Lower lobe of right lung (tissue), 2 donors: ENCODE results near the gene FZR1. TPM values are rescaled to one million over a fixed set of nuclear protein-coding genes. Genes with fewer than 3 reads are reported as not detected.

Source experiments
- ATAC-seq, 2 donors: fragments of 200-7000 bp; cut with Tn5 transposase; one replicate each; pipeline ENCODE4 v1.9.1; 2020 to 2022; ENCODE audit warnings: mild to moderate bottlenecking in 2 of 2, moderate library complexity in 2 of 2
- DNase-seq: peaks from one replicate; pipeline ENCODE4 v3.0.0-alpha.2; 2020
- H3K27ac ChIP-seq: fragments of 200-600 bp; one replicate; pipeline ENCODE4 v1.8.0; 2022
- H3K27me3 ChIP-seq: fragments of 200-600 bp; one replicate; pipeline ENCODE4 v1.8.0; 2022; ENCODE audit warnings: low read depth
- H3K36me3 ChIP-seq: fragments of 200-600 bp; one replicate; pipeline ENCODE4 v1.8.0; 2022; ENCODE audit warnings: mild to moderate bottlenecking
- H3K4me1 ChIP-seq: fragments of 200-600 bp; one replicate; pipeline ENCODE4 v1.8.0; 2022
- H3K4me3 ChIP-seq: fragments of 200-600 bp; one replicate; pipeline ENCODE4 v1.8.0; 2022; ENCODE audit warnings: mild to moderate bottlenecking
- H3K9me3 ChIP-seq: fragments of 200-600 bp; one replicate; pipeline ENCODE4 v1.8.0; 2022
- CTCF ChIP-seq: fragments of 200-600 bp; IDR thresholded peaks from one replicate; pipeline ENCODE4 v1.8.0; 2022; ENCODE audit warnings: antibody characterized with exemption, mild to moderate bottlenecking
- intact Hi-C: fragments of 100-400 bp; cut with DNase I; formaldehyde crosslinking; loops from one replicate; pipeline ENCODE4 v1.11.0; 2022
- total RNA-seq: library from RNA; stranded (reverse); fragmentation: NEBNext Ultra II Directional; extraction: Animal tissue kit (Norgen Biotek cat#: 25700); gene quantifications from one replicate; pipeline ENCODE4 v1.2.1, GENCODE V29; 2021
- donor health status: DM: no; HTN: yes; CAD: no; lungs with severe emphysema.

FZR1 gene
- total RNA-seq, 1 donor from 2014 or later, result 34.1 TPM

- H3K27ac ChIP-seq, result no peak within 1 kb of the TSS
- H3K27me3 ChIP-seq, result no peaks in the 10 kb centered on the region
- ATAC-seq, result no peak
- intact Hi-C loops, result no loop called here
- H3K9me3 ChIP-seq, result no peaks in the 10 kb centered on the region
- peaks cover 38% of the 10 kb centered on the region for H3K36me3 ChIP-seq
- TF ChIP-seq CTCF, result no peak
- no peaks in the 10 kb centered on the region for H3K4me1 ChIP-seq
- DNase-seq, result no peak
- H3K4me3 ChIP-seq, result no peak within 1 kb of the TSS
Observed at GRCh38 chr19:3538965-3539755, 33.0 kb downstream of the FZR1 start, which contains the start of gene TEKTIP1. Gene TEKTIP1, plus strand, starts transcription at chr19:3539174. Its CDS starts 4 bp downstream, at chr19:3539178.

- H3K9me3 ChIP-seq, result no peaks in the 10 kb centered on the region
- DNase-seq, result no peak
- H3K4me1 ChIP-seq, result no peaks in the 10 kb centered on the region
- no peaks in the 10 kb centered on the region for H3K27me3 ChIP-seq
- no peak overlapping the region for H3K4me3 ChIP-seq
- no peak overlapping the region for H3K27ac ChIP-seq
- TF ChIP-seq CTCF, result no peak
- H3K36me3 ChIP-seq, result peaks cover 37% of the 10 kb centered on the region
- no peak for ATAC-seq
- intact Hi-C loops, result no loop called here
Observed at GRCh38 chr19:3539756-3540118, 33.6 kb downstream of the FZR1 start.

DNA sequence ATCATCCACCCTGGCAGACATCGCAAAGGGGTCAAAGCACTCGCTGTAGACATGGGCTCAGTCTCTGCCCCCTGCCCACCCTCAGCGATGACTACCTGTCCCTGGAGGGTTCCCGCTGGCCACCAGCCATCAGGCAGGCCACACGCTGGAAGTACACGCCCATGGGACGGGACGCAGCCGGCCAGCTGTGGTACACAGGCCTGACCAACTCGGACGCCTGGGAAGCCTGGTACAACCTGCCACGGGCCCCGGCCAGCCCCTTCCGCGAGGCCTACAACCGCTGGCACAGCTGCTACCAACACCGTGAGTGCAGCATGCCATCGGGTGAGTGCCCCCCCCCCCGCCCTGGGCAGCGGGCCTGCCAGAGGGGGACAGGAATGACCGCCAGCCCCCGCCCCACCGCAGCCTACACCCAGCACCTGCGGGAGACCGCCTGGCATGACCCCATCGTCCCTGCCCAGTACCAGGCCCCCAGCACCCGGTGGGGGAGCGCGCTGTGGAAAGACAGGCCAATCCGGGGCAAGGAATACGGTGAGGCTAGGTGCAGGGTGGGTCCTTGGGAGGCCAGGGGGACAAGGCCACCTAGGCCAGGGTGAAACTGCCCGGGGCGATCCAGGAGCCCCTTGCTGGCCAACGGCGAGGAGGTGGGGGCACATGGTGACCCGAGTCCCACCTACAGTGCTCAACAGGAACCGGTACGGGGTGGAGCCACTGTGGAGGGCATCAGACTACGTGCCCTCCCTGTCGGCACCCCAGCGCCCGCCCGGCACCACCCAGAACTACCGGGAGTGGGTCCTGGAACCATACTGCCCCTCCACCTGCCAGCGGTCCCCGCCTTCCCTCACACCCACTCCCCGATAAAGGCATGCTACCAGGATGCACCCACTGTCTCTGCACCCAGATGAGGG, 37.3 kb downstream of the FZR1 start:
- Histone ChIP-seq H3K27ac (no peak overlapping the region), H3K36me3 (peaks cover 45% of the 10 kb centered on the region), H3K4me3 (no peak overlapping the region), H3K4me1 (no peaks in the 10 kb centered on the region), H3K27me3 (no peaks in the 10 kb centered on the region), H3K9me3 (no peaks in the 10 kb centered on the region)
- DNase-seq (peak; percentile 51), ATAC-seq (no peak)
- no peak for TF ChIP-seq CTCF
- intact Hi-C loops, result no loop called here

GRCh38 chr19:3544058-3544376, 37.9 kb downstream of the FZR1 start:
- H3K4me3 ChIP-seq, result no peak overlapping the region
- no peak for TF ChIP-seq CTCF
- DNase-seq (peak; percentile 35), ATAC-seq (no peak)
- intact Hi-C loops, result no loop called here
- no peaks in the 10 kb centered on the region for H3K27me3 ChIP-seq
- no peak overlapping the region for H3K27ac ChIP-seq
- peaks cover 48% of the 10 kb centered on the region for H3K36me3 ChIP-seq
- no peaks in the 10 kb centered on the region for H3K9me3 ChIP-seq
- no peaks in the 10 kb centered on the region for H3K4me1 ChIP-seq

DNA sequence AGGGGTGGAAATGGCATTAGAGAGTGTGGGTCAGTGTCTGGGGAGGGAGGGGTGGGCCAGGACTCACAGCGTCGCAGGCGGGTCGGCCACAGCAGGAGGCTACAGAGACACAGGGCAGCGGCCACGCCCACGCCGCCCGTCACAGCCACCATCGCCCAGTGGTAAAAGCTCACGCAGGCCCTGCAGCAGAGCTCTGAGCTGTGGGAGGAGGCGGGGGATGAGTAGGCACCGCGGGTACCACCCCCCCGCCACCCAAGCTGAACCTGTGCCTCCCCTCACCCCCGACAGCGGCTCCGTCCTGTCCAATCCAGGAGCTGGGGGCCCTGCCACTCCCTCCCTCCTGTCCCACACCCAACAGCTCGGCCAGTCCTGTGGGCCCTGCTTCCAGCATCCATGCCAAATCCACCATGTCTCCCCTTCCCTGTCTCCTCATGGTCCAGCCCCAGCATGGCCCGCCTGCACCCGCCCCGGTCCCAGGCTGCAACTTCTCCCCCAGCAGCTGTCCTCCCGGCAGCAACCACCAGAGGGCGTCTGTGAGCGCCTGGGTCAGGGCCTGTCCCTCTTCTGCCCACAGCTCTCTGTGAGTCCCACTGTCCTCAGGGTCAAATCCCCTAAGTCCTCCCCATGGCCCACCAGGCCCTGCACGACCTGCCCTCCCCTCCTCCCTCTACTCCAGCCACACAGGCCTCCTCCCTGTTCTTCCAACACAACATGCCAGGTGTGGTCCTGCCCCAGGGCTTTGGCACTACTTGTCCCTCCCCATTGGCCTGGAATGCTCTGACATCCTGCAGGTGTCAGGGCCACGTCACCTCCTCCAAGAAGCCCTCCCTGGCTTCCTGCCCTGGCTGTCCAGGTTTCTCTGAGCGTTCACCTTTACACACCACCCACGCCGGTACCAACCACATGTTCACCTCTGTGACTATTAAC, 38.9 kb downstream of the FZR1 start:
- ATAC-seq (peak; percentile 73 to 83), DNase-seq (peak; percentile 84)
- peak; percentile 95 for TF ChIP-seq CTCF
- Histone ChIP-seq H3K4me3 (no peak overlapping the region), H3K27ac (no peak overlapping the region), H3K9me3 (no peaks in the 10 kb centered on the region), H3K27me3 (no peaks in the 10 kb centered on the region), H3K4me1 (no peaks in the 10 kb centered on the region), H3K36me3 (peaks cover 51% of the 10 kb centered on the region)
- intact Hi-C loops, result no loop called here
